ENCODE measurements around the gene RMND1. TPM values are rescaled to one million over a fixed set of nuclear protein-coding genes. Genes with fewer than 3 reads are reported as not detected.
A peak's percentile ranks its signal among the peaks of the same experiment; 100 is the strongest.

RMND1 gene
- total and polyA plus RNA-seq, 2 of the 13 experiments (the other 11 are each of a cell fraction or from before 2014, with no cell fraction given) = 34.0 to 72.5 TPM

DNA sequence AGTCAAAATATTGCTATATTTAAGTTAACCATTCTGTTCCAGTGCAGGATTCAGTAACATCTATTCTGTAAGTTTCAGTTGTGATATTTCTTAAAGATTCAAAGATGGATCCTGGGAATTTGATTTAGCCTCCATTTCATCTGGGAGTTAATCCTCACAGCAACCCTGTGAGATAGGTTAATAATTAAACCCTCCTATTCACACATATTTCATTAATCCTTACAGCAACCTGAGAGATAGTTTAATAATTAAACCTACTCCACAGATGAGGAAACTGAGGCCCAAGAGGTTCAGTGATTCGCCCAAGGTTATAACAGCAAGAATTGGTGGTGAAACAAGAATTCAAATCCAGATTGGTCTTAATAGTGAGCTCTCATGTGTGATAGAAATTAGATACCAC is 49.7 kb downstream of the RMND1 start (continued):
- TF ChIP-seq, protein P1, sequence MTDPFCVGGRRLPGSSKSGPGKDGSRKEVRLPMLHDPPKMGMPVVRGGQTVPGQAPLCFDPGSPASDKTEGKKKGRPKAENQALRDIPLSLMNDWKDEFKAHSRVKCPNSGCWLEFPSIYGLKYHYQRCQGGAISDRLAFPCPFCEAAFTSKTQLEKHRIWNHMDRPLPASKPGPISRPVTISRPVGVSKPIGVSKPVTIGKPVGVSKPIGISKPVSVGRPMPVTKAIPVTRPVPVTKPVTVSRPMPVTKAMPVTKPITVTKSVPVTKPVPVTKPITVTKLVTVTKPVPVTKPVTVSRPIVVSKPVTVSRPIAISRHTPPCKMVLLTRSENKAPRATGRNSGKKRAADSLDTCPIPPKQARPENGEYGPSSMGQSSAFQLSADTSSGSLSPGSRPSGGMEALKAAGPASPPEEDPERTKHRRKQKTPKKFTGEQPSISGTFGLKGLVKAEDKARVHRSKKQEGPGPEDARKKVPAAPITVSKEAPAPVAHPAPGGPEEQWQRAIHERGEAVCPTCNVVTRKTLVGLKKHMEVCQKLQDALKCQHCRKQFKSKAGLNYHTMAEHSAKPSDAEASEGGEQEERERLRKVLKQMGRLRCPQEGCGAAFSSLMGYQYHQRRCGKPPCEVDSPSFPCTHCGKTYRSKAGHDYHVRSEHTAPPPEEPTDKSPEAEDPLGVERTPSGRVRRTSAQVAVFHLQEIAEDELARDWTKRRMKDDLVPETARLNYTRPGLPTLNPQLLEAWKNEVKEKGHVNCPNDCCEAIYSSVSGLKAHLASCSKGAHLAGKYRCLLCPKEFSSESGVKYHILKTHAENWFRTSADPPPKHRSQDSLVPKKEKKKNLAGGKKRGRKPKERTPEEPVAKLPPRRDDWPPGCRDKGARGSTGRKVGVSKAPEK (CRISPR knock-in tag; IDR thresholded peaks at IDR 0.05; ENCODE audit: borderline replicate concordance) = no peak
- no peak for TF ChIP-seq GFI1 (CRISPR knock-in tag; IDR thresholded peaks at IDR 0.05; ENCODE audit: borderline replicate concordance)
- TF ChIP-seq, protein P2, sequence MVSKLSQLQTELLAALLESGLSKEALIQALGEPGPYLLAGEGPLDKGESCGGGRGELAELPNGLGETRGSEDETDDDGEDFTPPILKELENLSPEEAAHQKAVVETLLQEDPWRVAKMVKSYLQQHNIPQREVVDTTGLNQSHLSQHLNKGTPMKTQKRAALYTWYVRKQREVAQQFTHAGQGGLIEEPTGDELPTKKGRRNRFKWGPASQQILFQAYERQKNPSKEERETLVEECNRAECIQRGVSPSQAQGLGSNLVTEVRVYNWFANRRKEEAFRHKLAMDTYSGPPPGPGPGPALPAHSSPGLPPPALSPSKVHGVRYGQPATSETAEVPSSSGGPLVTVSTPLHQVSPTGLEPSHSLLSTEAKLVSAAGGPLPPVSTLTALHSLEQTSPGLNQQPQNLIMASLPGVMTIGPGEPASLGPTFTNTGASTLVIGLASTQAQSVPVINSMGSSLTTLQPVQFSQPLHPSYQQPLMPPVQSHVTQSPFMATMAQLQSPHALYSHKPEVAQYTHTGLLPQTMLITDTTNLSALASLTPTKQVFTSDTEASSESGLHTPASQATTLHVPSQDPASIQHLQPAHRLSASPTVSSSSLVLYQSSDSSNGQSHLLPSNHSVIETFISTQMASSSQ (IDR thresholded peaks at IDR 0.05; ENCODE audit: low read depth) = peak; percentile 60; the same call in 1 of the 2 replicates
- TF ChIP-seq, protein P2 (CRISPR knock-in tag; IDR thresholded peaks at IDR 0.05; ENCODE audit: borderline replicate concordance) = no peak
- TF ChIP-seq POLR2G (IDR thresholded peaks at IDR 0.05; ENCODE audit: low read depth, low read length) = 0 out of 2 replicates have a peak, but pooled peaks have one; percentile 13
- TF ChIP-seq YEATS4 (CRISPR knock-in tag; IDR thresholded peaks at IDR 0.05; ENCODE audit: borderline replicate concordance) = no peak
- TF ChIP-seq KAT8 (CRISPR knock-in tag; IDR thresholded peaks at IDR 0.05) = no peak
- no peak for TF ChIP-seq PAX8 (CRISPR knock-in tag; IDR thresholded peaks at IDR 0.05; ENCODE audit: borderline replicate concordance)
- no peak for TF ChIP-seq ATF1 (CRISPR knock-in tag; IDR thresholded peaks at IDR 0.05)
- TF ChIP-seq, protein P3, sequence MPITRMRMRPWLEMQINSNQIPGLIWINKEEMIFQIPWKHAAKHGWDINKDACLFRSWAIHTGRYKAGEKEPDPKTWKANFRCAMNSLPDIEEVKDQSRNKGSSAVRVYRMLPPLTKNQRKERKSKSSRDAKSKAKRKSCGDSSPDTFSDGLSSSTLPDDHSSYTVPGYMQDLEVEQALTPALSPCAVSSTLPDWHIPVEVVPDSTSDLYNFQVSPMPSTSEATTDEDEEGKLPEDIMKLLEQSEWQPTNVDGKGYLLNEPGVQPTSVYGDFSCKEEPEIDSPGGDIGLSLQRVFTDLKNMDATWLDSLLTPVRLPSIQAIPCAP (CRISPR knock-in tag; IDR thresholded peaks at IDR 0.05; ENCODE audit: low read depth) = no peak
- TF ChIP-seq MIXL1 (CRISPR knock-in tag; IDR thresholded peaks at IDR 0.05) = 0 out of 2 replicates have a peak, but pooled peaks have one; percentile 27
- no peak for TF ChIP-seq ZNF782 (CRISPR knock-in tag; IDR thresholded peaks at IDR 0.05; ENCODE audit: borderline replicate concordance)

All from HepG2 (cell line).